HepG2 (cell line): ENCODE measurements around the gene TRAP1. TPM values are rescaled to one million over a fixed set of nuclear protein-coding genes. Genes with fewer than 3 reads are reported as not detected.

Experiments
- ATM ChIP-seq: fragments of 450-650 bp; IDR thresholded peaks from 2 replicates; pipeline ENCODE4 v1.7.1; 2017; ENCODE audit warnings: mild to moderate bottlenecking, borderline replicate concordance
- FOXP1 ChIP-seq, 2 experiments: fragments of 450-650 bp in 1 of 2; IDR thresholded peaks; 2 replicates each; pipeline ENCODE4 v1.6.1; 2017 to 2018; ENCODE audit warnings: antibody characterized with exemption in 1 of 2
- GLI4 ChIP-seq: sonication (generic); formaldehyde crosslinking; IDR thresholded peaks from 2 replicates; pipeline ENCODE4 v1.5.1; 2020; ENCODE audit warnings: missing genetic modification reagents, mild to moderate bottlenecking, moderate library complexity, borderline replicate concordance
- HIC2 ChIP-seq: sonication (generic); formaldehyde crosslinking; IDR thresholded peaks from 2 replicates; pipeline ENCODE4 v1.9.0; 2022; ENCODE audit warnings: low read depth, missing genetic modification reagents
- HNRNPLL ChIP-seq: fragments of 200-400 bp; formaldehyde crosslinking; IDR thresholded peaks from 2 replicates; pipeline ENCODE4 v1.6.1; 2017; ENCODE audit warnings: mild to moderate bottlenecking, low read depth, low read length; ENCODE audit not compliant: poor library complexity, severe bottlenecking
- KDM5B ChIP-seq: sonication (generic); formaldehyde crosslinking; IDR thresholded peaks from 2 replicates; pipeline ENCODE4 v1.4.0; 2020; ENCODE audit warnings: missing genetic modification reagents, mild to moderate bottlenecking, borderline replicate concordance
- MATR3 ChIP-seq: sonication (generic); formaldehyde crosslinking; IDR thresholded peaks from 2 replicates; pipeline ENCODE4 v1.4.0; 2020; ENCODE audit warnings: missing genetic modification reagents
- MTF1 ChIP-seq: sonication (generic); formaldehyde crosslinking; IDR thresholded peaks from 2 replicates; pipeline ENCODE4 v1.5.0; 2020; ENCODE audit warnings: missing genetic modification reagents
- NCOA2 ChIP-seq: sonication (generic); formaldehyde crosslinking; IDR thresholded peaks from 2 replicates; pipeline ENCODE4 v1.8.0; 2022; ENCODE audit warnings: inconsistent platforms
- NR2C2 ChIP-seq: sonication (generic); formaldehyde crosslinking; IDR thresholded peaks from 2 replicates; pipeline ENCODE4 v1.4.0; 2020; ENCODE audit warnings: missing genetic modification reagents, mild to moderate bottlenecking, moderate library complexity, borderline replicate concordance
- SP1 ChIP-seq, 2 experiments: fragments of 450-650 bp in 1 of 2; sonication (generic) in 1 of 2; formaldehyde crosslinking in 1 of 2; IDR thresholded peaks; 2 replicates each; pipeline versions ENCODE4 v1.4.0 to v1.6.1; 2016 to 2020; ENCODE audit warnings: missing genetic modification reagents in 1 of 2
- SRF ChIP-seq: IDR thresholded peaks from 2 replicates; pipeline ENCODE4 v1.6.1; 2011; ENCODE audit warnings: mild to moderate bottlenecking, low read depth, low read length, moderate library complexity
- TRAFD1 ChIP-seq: sonication (generic); formaldehyde crosslinking; IDR thresholded peaks from 2 replicates; pipeline ENCODE4 v1.5.1; 2020; ENCODE audit warnings: missing genetic modification reagents, mild to moderate bottlenecking, borderline replicate concordance
- ZFP62 ChIP-seq: sonication (generic); formaldehyde crosslinking; IDR thresholded peaks from 2 replicates; pipeline ENCODE4 v1.4.0; 2020; ENCODE audit warnings: missing genetic modification reagents
- ZNF10 ChIP-seq: sonication (generic); formaldehyde crosslinking; IDR thresholded peaks from 2 replicates; pipeline ENCODE4 v1.4.0; 2020; ENCODE audit warnings: mild to moderate bottlenecking, low read depth, missing genetic modification reagents, borderline replicate concordance
- ZNF260 ChIP-seq: sonication (generic); formaldehyde crosslinking; IDR thresholded peaks from 2 replicates; pipeline ENCODE4 v1.4.0; 2020; ENCODE audit warnings: missing genetic modification reagents, low read depth, mild to moderate bottlenecking, borderline replicate concordance
- ZNF496 ChIP-seq: sonication (generic); formaldehyde crosslinking; IDR thresholded peaks from 2 replicates; pipeline ENCODE4 v1.8.1; 2023; ENCODE audit warnings: mild to moderate bottlenecking, moderate library complexity, missing genetic modification reagents; ENCODE audit not compliant: insufficient replicate concordance
- ZNF598 ChIP-seq: sonication (generic); formaldehyde crosslinking; IDR thresholded peaks from 2 replicates; pipeline ENCODE4 v1.5.1; 2020; ENCODE audit warnings: mild to moderate bottlenecking, missing genetic modification reagents, borderline replicate concordance
- ZNF710 ChIP-seq: sonication (generic); formaldehyde crosslinking; IDR thresholded peaks from 2 replicates; pipeline ENCODE4 v1.5.0; 2020; ENCODE audit warnings: mild to moderate bottlenecking, missing genetic modification reagents, borderline replicate concordance
- ZSCAN12 ChIP-seq: sonication (generic); formaldehyde crosslinking; IDR thresholded peaks from 2 replicates; pipeline ENCODE4 v1.9.0; 2021; ENCODE audit warnings: mild to moderate bottlenecking, missing genetic modification reagents
- ZUFSP ChIP-seq: sonication (generic); formaldehyde crosslinking; IDR thresholded peaks from 2 replicates; pipeline ENCODE4 v1.9.0; 2021; ENCODE audit warnings: missing genetic modification reagents, mild to moderate bottlenecking, borderline replicate concordance
- polyA plus RNA-seq, 8 experiments: library from polyadenylated mRNA; depleted of rRNA in 3 of 8; stranded (reverse) in 7 of 8; unstranded in 1 of 8; fragments of >200 nt; fragmentation: Illumina TruSeq in 4 of 8; extraction: Trizol in 4 of 8; gene quantifications; 2 replicates each; pipeline versions ENCODE4 v1.2.1 to v1.2.3, GENCODE V29; 2011 to 2016; ENCODE audit warnings: low read depth in 4 of 8, missing spikeins in 1 of 8, mixed read lengths in 1 of 8; ENCODE audit not compliant: insufficient read depth in 1 of 8
- total RNA-seq, 5 experiments: library from RNA; depleted of rRNA; stranded (reverse); fragments of >200 nt; fragmentation: Illumina TruSeq; extraction: Trizol; gene quantifications; 2 replicates each; pipeline ENCODE4 v1.2.3, GENCODE V29; 2016; ENCODE audit warnings: low read depth in 1 of 5

The TRAP1 gene
- total and polyA plus RNA-seq, 2 of the 13 experiments (the other 11 are each of a cell fraction or from before 2014, with no cell fraction given) = 127 to 240 TPM

GRCh38 chr16:3695610-3696369 lies 21.5 kb downstream of the TRAP1 start (continued):
- TF ChIP-seq MTF1 (CRISPR knock-in tag) = peak; percentile 40; the same call in 1 of the 2 replicates
- no peak for TF ChIP-seq ATM
- no peak for TF ChIP-seq ZUFSP (CRISPR knock-in tag)
- TF ChIP-seq NR2C2 (CRISPR knock-in tag) = peak; percentile 83
- peak; percentile 78; the same call in 1 of the 2 replicates for TF ChIP-seq HIC2
- no peak for TF ChIP-seq ZFP62 (CRISPR knock-in tag)
- no peak for TF ChIP-seq SP1 (IDR thresholded peaks at IDR 0.05)
- TF ChIP-seq SP1 (CRISPR knock-in tag; IDR thresholded peaks at IDR 0.05) = 0 out of 2 replicates have a peak, but pooled peaks have one; percentile 5
- peak; percentile 91 for TF ChIP-seq NCOA2 (CRISPR knock-in tag)
- no peak for TF ChIP-seq MATR3
- TF ChIP-seq ZNF496 (CRISPR knock-in tag) = no peak
- peak; percentile 80; the same call in 1 of the 2 replicates for TF ChIP-seq ZNF598 (CRISPR knock-in tag)
- no peak for TF ChIP-seq TRAFD1 (CRISPR knock-in tag)
- no peak for TF ChIP-seq HNRNPLL
- TF ChIP-seq KDM5B (CRISPR knock-in tag) = peak; percentile 70; the same call in 1 of the 2 replicates
- TF ChIP-seq FOXP1 (IDR thresholded peaks at IDR 0.05) = peak; percentile 58
- peak; percentile 86 for TF ChIP-seq FOXP1 (CRISPR knock-in tag; IDR thresholded peaks at IDR 0.05)
- TF ChIP-seq GLI4 = no peak; the same call in none of the 2 replicates
- no peak for TF ChIP-seq ZNF10
- no peak for TF ChIP-seq ZSCAN12 (CRISPR knock-in tag)
- TF ChIP-seq SRF = no peak
- TF ChIP-seq ZNF260 = no peak
- TF ChIP-seq ZNF710 = peak; percentile 91
